GM21786 (cell line): Measurements from ENCODE around the gene H2AZ2.
A peak's percentile ranks its signal among the peaks of the same experiment; 100 is the strongest.
"Not testable (repeated sequence)": the region's sequence is repeated elsewhere in the genome, so short reads cannot be mapped to it uniquely, and the experiment has no call there.

ENCODE experiments used
- ATAC-seq: cut with Tn5 transposase; IDR thresholded peaks from one replicate; pipeline ENCODE4 v1.9.1; 2021; ENCODE audit not compliant: unreplicated experiment

H2AZ2 gene

GRCh38 chr7:44819292-44819691 lies 28.6 kb downstream of the H2AZ2 start:
- ATAC-seq = no peak

GRCh38 chr7:44814919-44815318 lies 33.0 kb downstream of the H2AZ2 start:
- no peak for ATAC-seq

GRCh38 chr7:44811571-44811970 lies 36.3 kb downstream of the H2AZ2 start:
- no peak for ATAC-seq

GRCh38 chr7:44811093-44811492 lies 36.8 kb downstream of the H2AZ2 start:
- ATAC-seq = no peak

GRCh38 chr7:44808914-44809393 lies 38.9 kb downstream of the H2AZ2 start:
- ATAC-seq = no peak

GRCh38 chr7:44805950-44806349 lies 41.9 kb downstream of the H2AZ2 start:
- ATAC-seq = no peak

GRCh38 chr7:44803828-44804519 lies 43.9 kb downstream of the H2AZ2 start:
- ATAC-seq = not testable (repeated sequence)

GRCh38 chr7:44802418-44803025 lies 45.4 kb downstream of the H2AZ2 start:
- ATAC-seq = no peak

- no peak for ATAC-seq
Measured at GRCh38 chr7:44801890-44802289, 46.0 kb downstream of the H2AZ2 start.

- ATAC-seq = no peak
Measured at GRCh38 chr7:44799939-44800338, 47.9 kb downstream of the H2AZ2 start.

GRCh38 chr7:44798649-44799305 lies 49.1 kb downstream of the H2AZ2 start:
- ATAC-seq = no peak

- ATAC-seq = peak; percentile 52
Measured at GRCh38 chr7:44797329-44798258, 50.3 kb downstream of the H2AZ2 start.

GRCh38 chr7:44796504-44797328 lies 51.2 kb downstream of the H2AZ2 start, which contains the start of gene PPIA:
Gene PPIA, plus strand, starts transcription at chr7:44796681. Its CDS starts 44 bp downstream, at chr7:44796725.
- peak; percentile 80 for ATAC-seq

GRCh38 chr7:44796034-44796503 lies 51.8 kb downstream of the H2AZ2 start:
- ATAC-seq = peak; percentile 16

- ATAC-seq = no peak
Measured at GRCh38 chr7:44794331-44794730, 53.6 kb downstream of the H2AZ2 start.

- no peak for ATAC-seq
Measured at GRCh38 chr7:44793919-44794318, 54.0 kb downstream of the H2AZ2 start.

GRCh38 chr7:44791278-44792219 lies 56.3 kb downstream of the H2AZ2 start:
- ATAC-seq = no peak

- no peak for ATAC-seq
Measured at GRCh38 chr7:44789990-44790389, 57.9 kb downstream of the H2AZ2 start.

- ATAC-seq = no peak
Measured at GRCh38 chr7:44787762-44788161, 60.1 kb downstream of the H2AZ2 start.
